H9 (cell line): ENCODE results near the gene CPD. TPM values are rescaled to one million over a fixed set of nuclear protein-coding genes. Genes with fewer than 3 reads are reported as not detected.
"Not testable (repeated sequence)": the region's sequence is repeated elsewhere in the genome, so short reads cannot be mapped to it uniquely, and the experiment has no call there.

Experiments
- DNase-seq: peaks from one replicate; pipeline ENCODE4 v3.0.0-alpha.2; 2017
- H2AFZ ChIP-seq: one replicate; pipeline ENCODE4 v1.6.1; 2013; ENCODE audit warnings: mild to moderate bottlenecking, low read length, control low read depth, moderate library complexity
- H2AK5ac ChIP-seq: 2 replicates; pipeline ENCODE4 v1.6.1; 2013; ENCODE audit warnings: low read length, control low read depth, mixed read lengths; ENCODE audit not compliant: insufficient read length
- H2BK120ac ChIP-seq: one replicate; pipeline ENCODE4 v1.6.1; 2013; ENCODE audit warnings: low read depth, mild to moderate bottlenecking, low read length, control low read depth, inconsistent platforms; ENCODE audit not compliant: poor library complexity, severe bottlenecking
- H2BK12ac ChIP-seq: 2 replicates; pipeline ENCODE4 v1.6.1; 2013; ENCODE audit warnings: low read length, control low read depth, mixed read lengths, low read depth; ENCODE audit not compliant: insufficient read length
- H2BK15ac ChIP-seq: 2 replicates; pipeline ENCODE4 v1.6.1; 2013; ENCODE audit warnings: low read depth, low read length, control low read depth
- H2BK20ac ChIP-seq: one replicate; pipeline ENCODE4 v1.6.1; 2013; ENCODE audit warnings: low read depth, mild to moderate bottlenecking, low read length, control low read depth, inconsistent platforms; ENCODE audit not compliant: poor library complexity, severe bottlenecking
- H2BK5ac ChIP-seq: 2 replicates; pipeline ENCODE4 v1.6.1; 2013; ENCODE audit warnings: low read length, control low read depth, mixed read lengths; ENCODE audit not compliant: insufficient read length
- H3K14ac ChIP-seq: 2 replicates; pipeline ENCODE4 v1.6.1; 2013; ENCODE audit warnings: low read length, control low read depth; ENCODE audit not compliant: insufficient read depth
- H3K18ac ChIP-seq: 2 replicates; pipeline ENCODE4 v1.6.1; 2013; ENCODE audit warnings: low read depth, mild to moderate bottlenecking, mixed read lengths, low read length, control low read depth; ENCODE audit not compliant: insufficient read length
- H3K23ac ChIP-seq: 2 replicates; pipeline ENCODE4 v1.6.1; 2013; ENCODE audit warnings: low read length, control low read depth, mixed read lengths, low read depth; ENCODE audit not compliant: insufficient read length
- H3K23me2 ChIP-seq: 2 replicates; pipeline ENCODE4 v1.6.1; 2013; ENCODE audit warnings: low read depth, mild to moderate bottlenecking, mixed read lengths, low read length, control low read depth; ENCODE audit not compliant: insufficient read length, poor library complexity, severe bottlenecking
- H3K27ac ChIP-seq: 2 replicates; pipeline ENCODE4 v1.5.1; 2013; ENCODE audit warnings: low read length, control low read depth, mixed read lengths, low read depth; ENCODE audit not compliant: insufficient read length
- H3K27me3 ChIP-seq: 2 replicates; pipeline ENCODE4 v1.6.1; 2013; ENCODE audit warnings: low read length, control low read depth, inconsistent platforms; ENCODE audit not compliant: insufficient read depth
- H3K4ac ChIP-seq: 2 replicates; pipeline ENCODE4 v1.6.1; 2013; ENCODE audit warnings: low read depth, mild to moderate bottlenecking, control low read depth, inconsistent platforms, low read length, moderate library complexity
- H3K4me1 ChIP-seq: 2 replicates; pipeline ENCODE4 v1.6.1; 2013; ENCODE audit warnings: low read length, control low read depth, inconsistent platforms; ENCODE audit not compliant: insufficient read depth
- H3K4me2 ChIP-seq: 2 replicates; pipeline ENCODE4 v1.6.1; 2013; ENCODE audit warnings: low read length, control low read depth, mixed read lengths; ENCODE audit not compliant: insufficient read length, insufficient read depth
- H3K56ac ChIP-seq: 2 replicates; pipeline ENCODE4 v1.6.1; 2013; ENCODE audit warnings: low read depth, mild to moderate bottlenecking, mixed read lengths, low read length, control low read depth; ENCODE audit not compliant: insufficient read length
- H3K79me1 ChIP-seq: 2 replicates; pipeline ENCODE4 v1.6.1; 2013; ENCODE audit warnings: low read depth, mild to moderate bottlenecking, moderate library complexity, low read length, control low read depth, inconsistent platforms; ENCODE audit not compliant: insufficient read depth, poor library complexity, severe bottlenecking
- H3K79me2 ChIP-seq: 2 replicates; pipeline ENCODE4 v1.6.1; 2013; ENCODE audit warnings: low read length, control low read depth, inconsistent platforms; ENCODE audit not compliant: insufficient read depth
- H3K9ac ChIP-seq: 2 replicates; pipeline ENCODE4 v1.6.1; 2013; ENCODE audit warnings: low read length, control low read depth, mixed read lengths; ENCODE audit not compliant: insufficient read length; ENCODE audit errors: extremely low read depth
- H3K9me3 ChIP-seq: one replicate; pipeline ENCODE4 v1.6.1; 2013; ENCODE audit warnings: low read depth, low read length, inconsistent platforms; ENCODE audit not compliant: control insufficient read depth
- H3T11ph ChIP-seq: one replicate; pipeline ENCODE4 v1.6.1; 2013; ENCODE audit warnings: mild to moderate bottlenecking, low read length, control low read depth, inconsistent platforms
- H4K20me1 ChIP-seq: one replicate; pipeline ENCODE4 v1.6.1; 2013; ENCODE audit not compliant: control insufficient read depth, insufficient read length, insufficient read depth
- H4K5ac ChIP-seq: 2 replicates; pipeline ENCODE4 v1.6.1; 2013; ENCODE audit warnings: low read depth, mild to moderate bottlenecking, mixed read lengths, low read length, control low read depth; ENCODE audit not compliant: insufficient read length
- H4K8ac ChIP-seq: replicated peaks from 2 replicates; pipeline ENCODE4 v1.6.1; 2013; ENCODE audit warnings: low read length, control low read depth, mixed read lengths, low read depth; ENCODE audit not compliant: insufficient read length
- H4K91ac ChIP-seq: 2 replicates; pipeline ENCODE4 v1.6.1; 2013; ENCODE audit warnings: low read depth, mild to moderate bottlenecking, moderate library complexity, mixed read lengths, low read length, control low read depth; ENCODE audit not compliant: insufficient read length
- H3K27ac Mint-ChIP-seq, 3 experiments: 2 replicates in 2 of 3; 3 replicates in 1 of 3; pipeline ENCODE4 v1.8.0; 2020 to 2021; ENCODE audit warnings: mixed read lengths in 3 of 3, mild to moderate bottlenecking in 1 of 3, moderate library complexity in 1 of 3
- H3K27me3 Mint-ChIP-seq: 2 replicates; pipeline ENCODE4 v1.8.0; 2021; ENCODE audit warnings: low read depth, mild to moderate bottlenecking, moderate library complexity, mixed read lengths
- H3K36me3 Mint-ChIP-seq, 3 experiments: 2 replicates in 2 of 3; 3 replicates in 1 of 3; pipeline ENCODE4 v1.8.0; 2020 to 2021; ENCODE audit warnings: low read depth in 3 of 3, mixed read lengths in 3 of 3; ENCODE audit not compliant: insufficient read depth in 1 of 3
- H3K4me1 Mint-ChIP-seq, 2 experiments: 2 replicates each; pipeline ENCODE4 v1.8.0; 2020; ENCODE audit warnings: mixed read lengths in 2 of 2
- H3K4me3 Mint-ChIP-seq, 2 experiments: 2 replicates in 1 of 2; 3 replicates in 1 of 2; pipeline ENCODE4 v1.8.0; 2020 to 2021; ENCODE audit warnings: mild to moderate bottlenecking in 2 of 2, mixed read lengths in 2 of 2, moderate library complexity in 1 of 2
- H3K9me3 Mint-ChIP-seq, 2 experiments: 2 replicates in 1 of 2; 3 replicates in 1 of 2; pipeline ENCODE4 v1.8.0; 2020; ENCODE audit warnings: mild to moderate bottlenecking in 2 of 2, mixed read lengths in 2 of 2, moderate library complexity in 1 of 2
- CTCF ChIP-seq: fragments of 200-600 bp; sonication (generic); conservative IDR thresholded peaks from 3 replicates; pipeline ENCODE4 v1.8.0; 2021; ENCODE audit warnings: antibody characterized with exemption, mild to moderate bottlenecking
- whole genome bisulfite sequencing: extraction: QIAGEN DNeasy Blood & Tissue Kit; methylation state at CpG from one replicate; pipeline ENCODE4 v1.1.7; 2013; ENCODE audit warnings: missing lambda C conversion rate, low lambda C conversion rate, mixed read lengths; ENCODE audit not compliant: insufficient read length; ENCODE audit errors: extremely low coverage; 5-methylcytosine and 5-hydroxymethylcytosine counted together
- total RNA-seq: library from RNA; stranded (reverse); gene quantifications from 2 replicates; pipeline ENCODE4 v1.2.1, GENCODE V29; 2021

The CPD gene
- total RNA-seq, 1 experiment from 2014 or later = 47.0 TPM

DNA sequence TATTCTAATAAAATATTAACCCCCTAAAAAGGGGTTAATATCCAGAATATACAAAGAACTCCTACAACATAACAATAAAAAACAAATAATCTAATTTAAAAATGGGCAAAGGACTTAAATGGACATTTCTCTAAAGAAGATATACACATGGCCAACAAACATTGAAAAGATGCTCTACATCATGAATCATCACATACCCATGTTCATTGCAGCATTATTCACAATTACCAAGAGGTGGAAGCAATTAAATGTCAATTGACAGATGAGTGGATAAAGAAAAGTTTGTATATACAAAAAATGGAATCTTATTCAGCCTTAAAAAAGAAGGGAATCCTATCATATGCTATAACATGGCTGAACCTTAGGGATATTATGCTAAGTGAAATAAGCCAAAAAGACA lies 36.8 kb downstream of the CPD start:
- H3K56ac ChIP-seq = no peak overlapping the region
- H3K27ac ChIP-seq = no peak overlapping the region
- H2AFZ ChIP-seq = no peak overlapping the region
- H3K14ac ChIP-seq = no peak overlapping the region
- TF ChIP-seq CTCF = no peak
- no peaks in the 10 kb centered on the region; the same call in 1 of the 2 replicates for H3K79me2 ChIP-seq
- peaks cover 0 to 7% (median 0%) of the 10 kb centered on the region in 3 experiments; a peak in 3 of 7 replicates for H3K36me3 Mint-ChIP-seq
- H3K4me2 ChIP-seq = no peak overlapping the region
- peaks cover 4 to 5% of the 10 kb centered on the region in 2 experiments for H3K4me1 Mint-ChIP-seq
- H2BK5ac ChIP-seq = no peak overlapping the region
- H2BK20ac ChIP-seq = no peak overlapping the region
- no peaks in the 10 kb centered on the region for H3K4me1 ChIP-seq
- no peak overlapping the region for H2BK12ac ChIP-seq
- H3K27ac Mint-ChIP-seq = no peak overlapping the region
- no peak overlapping the region for H3K18ac ChIP-seq
- no peak overlapping the region for H3K4me3 Mint-ChIP-seq
- no peaks in the 10 kb centered on the region for H4K20me1 ChIP-seq
- no peak overlapping the region for H4K91ac ChIP-seq
- no peaks in the 10 kb centered on the region for H3K79me1 ChIP-seq
- H3K27me3 Mint-ChIP-seq = no peaks in the 10 kb centered on the region; the same call in 1 of the 2 replicates
- H4K8ac ChIP-seq = no peak overlapping the region
- DNase-seq = no peak
- no peak overlapping the region for H2BK15ac ChIP-seq
- H3K9ac ChIP-seq = no peak overlapping the region
- no peak overlapping the region for H4K5ac ChIP-seq
- H2BK120ac ChIP-seq = no peak overlapping the region
- H3K23ac ChIP-seq = no peak overlapping the region
- no peak overlapping the region for H3K4ac ChIP-seq
- no peaks in the 10 kb centered on the region for H3K9me3 ChIP-seq
- no peaks in the 10 kb centered on the region for H3K9me3 Mint-ChIP-seq
- H3K27me3 ChIP-seq = no peaks in the 10 kb centered on the region
- H3T11ph ChIP-seq = no peak overlapping the region
- no peaks in the 10 kb centered on the region for H3K23me2 ChIP-seq
- H2AK5ac ChIP-seq = no peak overlapping the region

DNA sequence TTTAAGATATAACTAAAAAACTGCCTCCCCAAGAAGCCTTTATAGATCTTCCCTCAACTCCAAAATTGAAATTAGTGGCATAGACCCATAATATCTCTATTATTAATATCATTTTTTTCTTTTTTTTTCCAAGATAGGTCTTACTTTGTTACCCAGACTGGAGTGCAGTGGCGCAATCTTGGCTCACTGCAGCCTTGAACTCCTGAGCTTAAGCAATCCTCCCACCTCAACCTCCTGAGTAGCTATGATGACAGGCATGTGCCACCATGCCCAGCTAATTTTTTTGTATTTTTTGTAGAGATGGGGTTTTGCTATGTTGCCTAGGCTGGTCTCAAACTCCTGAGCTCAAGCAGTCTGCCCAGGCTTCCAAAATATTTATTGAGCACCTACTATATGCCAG lies 39.3 kb downstream of the CPD start:
- H3K4me1 ChIP-seq, H3K4me1 Mint-ChIP-seq, H2BK15ac ChIP-seq, DNase-seq, H3K27me3 ChIP-seq, H3K9ac ChIP-seq, H3K4me2 ChIP-seq, H4K8ac ChIP-seq, H3K27ac Mint-ChIP-seq, H2BK12ac ChIP-seq, H3K56ac ChIP-seq, H2BK20ac ChIP-seq, H4K91ac ChIP-seq, H3K18ac ChIP-seq, H3K14ac ChIP-seq, H3K79me2 ChIP-seq, H2BK5ac ChIP-seq, H2AK5ac ChIP-seq, H3K4me3 Mint-ChIP-seq, H3K27ac ChIP-seq, H3K9me3 ChIP-seq, H3K9me3 Mint-ChIP-seq, H4K20me1 ChIP-seq, H2BK120ac ChIP-seq, H2AFZ ChIP-seq, H3T11ph ChIP-seq, H3K4ac ChIP-seq, H3K23me2 ChIP-seq, H4K5ac ChIP-seq, H3K23ac ChIP-seq, H3K79me1 ChIP-seq, H3K36me3 Mint-ChIP-seq, H3K27me3 Mint-ChIP-seq: not testable (repeated sequence)
- no CpG with 5 or more reads among the region's 1 CpG for WGBS
